GM23338 (cell line): ENCODE results near the gene PDXK.

Source experiments
- CREB1 ChIP-seq: fragments of 250-450 bp; sonication (Bioruptor Pico); IDR thresholded peaks from 2 replicates; pipeline ENCODE4 v1.5.0; 2020; ENCODE audit warnings: low read depth, mild to moderate bottlenecking, moderate library complexity
- CTCF ChIP-seq, 2 experiments: fragments of 200-600 bp in 1 of 2; sonication (generic) in 1 of 2; conservative IDR thresholded peaks; 2 replicates each; pipeline versions ENCODE4 v1.5.1 to v1.6.1; 2016 to 2017; ENCODE audit warnings: antibody characterized with exemption in 2 of 2, low read depth in 2 of 2, mild to moderate bottlenecking in 2 of 2, moderate library complexity in 1 of 2
- ETS1 ChIP-seq: IDR thresholded peaks from 2 replicates; pipeline ENCODE4 v1.6.1; 2016; ENCODE audit warnings: antibody characterized with exemption
- EZH2 ChIP-seq: fragments of 200-600 bp; sonication (generic); IDR thresholded peaks from one replicate; pipeline ENCODE4 v1.8.0; 2017; ENCODE audit warnings: antibody characterized with exemption, mild to moderate bottlenecking, low read depth; ENCODE audit not compliant: unreplicated experiment
- EZH2phosphoT487 ChIP-seq: fragments of 200-600 bp; sonication (generic); IDR thresholded peaks from one replicate; pipeline ENCODE4 v1.8.1; 2018; ENCODE audit warnings: antibody characterized with exemption; ENCODE audit not compliant: unreplicated experiment
- NANOG ChIP-seq: IDR thresholded peaks from 2 replicates; pipeline ENCODE4 v1.6.1; 2016; ENCODE audit warnings: antibody characterized with exemption, borderline replicate concordance
- POLR2AphosphoS5 ChIP-seq: IDR thresholded peaks from 2 replicates; pipeline ENCODE4 v1.6.1; 2016; ENCODE audit warnings: antibody characterized with exemption, low read depth
- REST ChIP-seq: IDR thresholded peaks from one replicate; pipeline ENCODE4 v1.6.1; 2018; ENCODE audit warnings: antibody characterized with exemption; ENCODE audit not compliant: unreplicated experiment

- TF ChIP-seq POLR2AphosphoS5 (no peak), CTCF (conservative IDR thresholded peaks at IDR 0.05; ENCODE audit: low read depth in 2 of 2) (no peak), EZH2 (no peak), CREB1 (CRISPR knock-in tag) (no peak), REST (no peak), NANOG (no peak), EZH2phosphoT487 (no peak), ETS1 (no peak)
These were observed 15.4 kb downstream of the PDXK start for GRCh38 chr21:43734131-43734927.
